MM.1S (cell line): ENCODE data around the gene PIP5K1A.

Source experiments
- DNase-seq: peaks from one replicate; pipeline ENCODE4 v3.0.0-alpha.2; 2015
- H2AFZ ChIP-seq: fragments of 300-600 bp; sonication (generic); 2 replicates; pipeline ENCODE4 v1.6.0; 2016; ENCODE audit warnings: antibody characterized with exemption, low read length
- H3F3A ChIP-seq: fragments of 300-600 bp; sonication (generic); 2 replicates; pipeline ENCODE4 v1.6.1; 2016; ENCODE audit warnings: mild to moderate bottlenecking, antibody characterized with exemption, low read length, moderate library complexity, mixed read lengths; ENCODE audit not compliant: insufficient read depth
- H3K27ac ChIP-seq: fragments of 300-600 bp; sonication (generic); 2 replicates; pipeline ENCODE4 v1.5.1; 2016; ENCODE audit warnings: mild to moderate bottlenecking, low read length
- H3K27me3 ChIP-seq: fragments of 300-600 bp; sonication (generic); replicated peaks from 2 replicates; pipeline ENCODE4 v1.6.0; 2016; ENCODE audit warnings: low read length; ENCODE audit not compliant: insufficient read depth
- H3K36me3 ChIP-seq: fragments of 300-600 bp; sonication (generic); replicated peaks from 2 replicates; pipeline ENCODE4 v1.6.1; 2016; ENCODE audit warnings: mild to moderate bottlenecking, low read length, mixed read lengths; ENCODE audit not compliant: insufficient read depth
- H3K4me1 ChIP-seq: fragments of 300-600 bp; sonication (generic); 2 replicates; pipeline ENCODE4 v1.6.1; 2016; ENCODE audit warnings: low read length, mixed read lengths
- H3K4me2 ChIP-seq: fragments of 300-600 bp; sonication (generic); 2 replicates; pipeline ENCODE4 v1.6.0; 2016; ENCODE audit warnings: low read depth, low read length
- H3K4me3 ChIP-seq: fragments of 300-600 bp; sonication (generic); 2 replicates; pipeline ENCODE4 v1.5.1; 2016; ENCODE audit warnings: low read length, mixed read lengths
- H3K79me2 ChIP-seq: fragments of 300-600 bp; sonication (generic); 2 replicates; pipeline ENCODE4 v1.6.1; 2016; ENCODE audit warnings: mixed run types, low read length, mixed read lengths
- H3K9ac ChIP-seq: fragments of 300-600 bp; sonication (generic); 2 replicates; pipeline ENCODE4 v1.6.1; 2016; ENCODE audit warnings: low read length, mixed read lengths
- H3K9me2 ChIP-seq: fragments of 300-600 bp; sonication (generic); replicated peaks from 2 replicates; pipeline ENCODE4 v1.6.1; 2016; ENCODE audit warnings: mild to moderate bottlenecking, low read length, mixed read lengths; ENCODE audit not compliant: insufficient read depth
- H3K9me3 ChIP-seq: fragments of 300-600 bp; sonication (generic); replicated peaks from 2 replicates; pipeline ENCODE4 v1.6.1; 2016; ENCODE audit warnings: mild to moderate bottlenecking, low read length, mixed read lengths; ENCODE audit not compliant: insufficient read depth
- H4K20me1 ChIP-seq: fragments of 300-600 bp; sonication (generic); 2 replicates; pipeline ENCODE4 v1.6.1; 2016; ENCODE audit warnings: mild to moderate bottlenecking, low read length, moderate library complexity, mixed read lengths; ENCODE audit not compliant: insufficient read depth
- CTCF ChIP-seq: fragments of 300-600 bp; sonication (generic); IDR thresholded peaks from 2 replicates; pipeline ENCODE4 v1.5.1; 2016; ENCODE audit warnings: antibody characterized with exemption, low read length, mixed read lengths
- EZH2 ChIP-seq: fragments of 300-600 bp; sonication (generic); optimal IDR thresholded peaks from 2 replicates; pipeline ENCODE3; 2017; ENCODE audit warnings: low read depth, mild to moderate bottlenecking, antibody characterized with exemption, low read length, mixed read lengths
- EZH2phosphoT487 ChIP-seq: fragments of 300-600 bp; sonication (generic); IDR thresholded peaks from 2 replicates; pipeline ENCODE4 v1.6.1; 2018; ENCODE audit warnings: antibody characterized with exemption, low read length

PIP5K1A gene

GRCh38 chr1:151164732-151165280 lies 33.5 kb upstream of the PIP5K1A start:
- Histone ChIP-seq H3K9ac (peak overlapping the region; percentile 74), H4K20me1 (no peaks in the 10 kb centered on the region), H3K9me2 (no peaks in the 10 kb centered on the region), H3F3A (peaks cover 4% of the 10 kb centered on the region; the same call in 1 of the 2 replicates), H3K27ac (no peak overlapping the region), H2AFZ (peak overlapping the region; percentile 99), H3K4me2 (peak overlapping the region; percentile 91), H3K4me3 (peak overlapping the region; percentile 86), H3K4me1 (peaks cover 7% of the 10 kb centered on the region), H3K9me3 (no peaks in the 10 kb centered on the region), H3K79me2 (peaks cover 30% of the 10 kb centered on the region), H3K36me3 (no peaks in the 10 kb centered on the region), H3K27me3 (no peaks in the 10 kb centered on the region)
- TF ChIP-seq EZH2 = no peak
- TF ChIP-seq EZH2phosphoT487 = no peak
- TF ChIP-seq CTCF = no peak
- DNase-seq = no peak

GRCh38 chr1:151165281-151165737 lies 33.0 kb upstream of the PIP5K1A start:
- no peak for TF ChIP-seq CTCF
- DNase-seq = no peak
- no peaks in the 10 kb centered on the region for H3K27me3 ChIP-seq

GRCh38 chr1:151165738-151166504 lies 32.4 kb upstream of the PIP5K1A start, which contains the start of the genes LYSMD1 and SCNM1:
TSS of gene LYSMD1 (minus strand) at chr1:151165902. CDS start at chr1:151165258, 644 bp downstream.
TSS of gene SCNM1 (plus strand) at chr1:151166144. CDS start at chr1:151166153, 9 bp downstream.
- peak; percentile 100 for DNase-seq
- Histone ChIP-seq H3K4me1 (peaks cover 7% of the 10 kb centered on the region), H3K9me2 (no peaks in the 10 kb centered on the region), H2AFZ (peak within 1 kb of the TSS; percentile 99), H3K27ac (peak within 1 kb of the TSS; percentile 51; the same call in 1 of the 2 replicates), H3F3A (peaks cover 4% of the 10 kb centered on the region), H3K9ac (peak within 1 kb of the TSS; percentile 77), H4K20me1 (no peaks in the 10 kb centered on the region), H3K36me3 (no peaks in the 10 kb centered on the region), H3K9me3 (no peaks in the 10 kb centered on the region), H3K4me3 (peak within 1 kb of the TSS; percentile 86), H3K27me3 (no peaks in the 10 kb centered on the region), H3K4me2 (peak within 1 kb of the TSS; percentile 91), H3K79me2 (peaks cover 30% of the 10 kb centered on the region)
- no peak for TF ChIP-seq CTCF
- no peak for TF ChIP-seq EZH2phosphoT487
- no peak for TF ChIP-seq EZH2

More at GRCh38 chr1:151165281-151165737, 33.0 kb upstream of the PIP5K1A start:
- Histone ChIP-seq H3K79me2 (peaks cover 30% of the 10 kb centered on the region), H3K4me1 (peaks cover 7% of the 10 kb centered on the region), H4K20me1 (no peaks in the 10 kb centered on the region), H3K4me3 (peak overlapping the region; percentile 86), H2AFZ (peak overlapping the region; percentile 99), H3K27ac (peak overlapping the region; percentile 6; the same call in 1 of the 2 replicates), H3K9me2 (no peaks in the 10 kb centered on the region), H3K9ac (peak overlapping the region; percentile 74), H3K9me3 (no peaks in the 10 kb centered on the region), H3K36me3 (no peaks in the 10 kb centered on the region), H3K4me2 (peak overlapping the region; percentile 91), H3F3A (peaks cover 4% of the 10 kb centered on the region; the same call in 1 of the 2 replicates)
